HEK293T (cell line): ENCODE measurements around the gene ZBTB7B.
"Not testable (repeated sequence)": the region's sequence is repeated elsewhere in the genome, so short reads cannot be mapped to it uniquely, and the experiment has no call there.

ENCODE experiments used
- CTCF ChIA-PET: fragments of 350-600 bp; formaldehyde crosslinking; extraction: SDS; loops from one replicate; lab custom pipeline; 2021; ENCODE audit warnings: antibody characterized with exemption, inconsistent platforms; lab: Yijun Ruan, JAX
- POLR2A ChIA-PET: fragments of 350-600 bp; formaldehyde crosslinking; extraction: SDS; loops from one replicate; lab custom pipeline; 2020; ENCODE audit warnings: antibody characterized with exemption, inconsistent platforms; lab: Yijun Ruan, JAX
- DNase-seq: peaks from one replicate; pipeline ENCODE4 v3.0.0; 2012; ENCODE audit warnings: mixed read lengths; ENCODE audit errors: extremely low spot score
- ARNT ChIP-seq: fragments of 450-650 bp; IDR thresholded peaks from 2 replicates; pipeline ENCODE4 v1.6.1; 2017; ENCODE audit warnings: mild to moderate bottlenecking
- BHLHE40 ChIP-seq: fragments of 450-650 bp; IDR thresholded peaks from 2 replicates; pipeline ENCODE4 v1.6.1; 2016; ENCODE audit warnings: mild to moderate bottlenecking, moderate library complexity, borderline replicate concordance
- CTBP1 ChIP-seq: fragments of 450-650 bp; IDR thresholded peaks from 2 replicates; pipeline ENCODE4 v1.6.1; 2016; ENCODE audit warnings: borderline replicate concordance
- ELF4 ChIP-seq: fragments of 450-650 bp; IDR thresholded peaks from 2 replicates; pipeline ENCODE4 v1.6.1; 2017; ENCODE audit warnings: antibody characterized with exemption
- FOXA1 ChIP-seq: fragments of 450-650 bp; IDR thresholded peaks from 2 replicates; pipeline ENCODE4 v1.6.1; 2016; ENCODE audit warnings: mild to moderate bottlenecking
- FOXK2 ChIP-seq: fragments of 450-650 bp; IDR thresholded peaks from 2 replicates; pipeline ENCODE4 v1.6.1; 2016; ENCODE audit warnings: mild to moderate bottlenecking
- FOXM1 ChIP-seq: fragments of 450-650 bp; IDR thresholded peaks from 2 replicates; pipeline ENCODE4 v1.6.1; 2017; ENCODE audit warnings: mild to moderate bottlenecking, borderline replicate concordance
- HDGF ChIP-seq: fragments of 450-650 bp; IDR thresholded peaks from 2 replicates; pipeline ENCODE4 v1.6.1; 2017; ENCODE audit warnings: antibody characterized with exemption, borderline replicate concordance
- L3MBTL2 ChIP-seq: fragments of 450-650 bp; conservative IDR thresholded peaks from 2 replicates; pipeline ENCODE4 v1.6.1; 2016; ENCODE audit warnings: mild to moderate bottlenecking
- LEF1 ChIP-seq: fragments of 450-650 bp; IDR thresholded peaks from 2 replicates; pipeline ENCODE4 v1.6.1; 2017; ENCODE audit warnings: mild to moderate bottlenecking, borderline replicate concordance
- NFRKB ChIP-seq: fragments of 450-650 bp; IDR thresholded peaks from 2 replicates; pipeline ENCODE4 v1.6.1; 2016; ENCODE audit warnings: mild to moderate bottlenecking, moderate library complexity
- SP1 ChIP-seq: fragments of 450-650 bp; IDR thresholded peaks from 2 replicates; pipeline ENCODE4 v1.6.1; 2017
- SUZ12 ChIP-seq: fragments of 450-650 bp; IDR thresholded peaks from 2 replicates; pipeline ENCODE4 v1.6.1; 2016; ENCODE audit warnings: mild to moderate bottlenecking
- TARDBP ChIP-seq: fragments of 450-650 bp; IDR thresholded peaks from 2 replicates; pipeline ENCODE4 v1.6.1; 2016
- ZNF384 ChIP-seq: fragments of 450-650 bp; IDR thresholded peaks from 2 replicates; pipeline ENCODE4 v1.6.1; 2016
- TF ChIP-seq, protein P1 (sequence below): fragments of 450-650 bp; IDR thresholded peaks from 2 replicates; pipeline ENCODE4 v1.6.1; 2016

The ZBTB7B gene

DNA sequence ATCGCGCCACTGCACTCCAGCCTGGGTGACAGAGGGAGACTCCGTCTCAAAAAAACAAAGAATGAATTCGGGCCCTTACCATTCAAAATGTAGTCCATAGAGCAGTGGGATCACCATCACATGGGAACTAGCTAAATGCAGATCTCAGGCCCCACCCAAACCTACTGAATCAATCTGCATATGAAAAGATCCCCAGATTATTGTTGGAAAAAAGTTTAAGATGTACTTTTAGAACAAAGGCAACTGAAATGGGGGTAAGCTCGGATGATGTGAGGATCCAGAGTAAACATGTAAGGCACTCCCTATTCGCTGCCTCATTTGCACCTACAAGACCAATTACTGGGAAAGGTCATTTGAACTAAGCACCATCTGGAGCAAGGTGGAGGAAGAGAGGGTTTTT is 20.3 kb upstream of the ZBTB7B start:
- POLR2A ChIA-PET, result interaction anchor here (0.9 to 3.7 kb wide), 14 partner anchors 10 to 26 kb away, joined by 3 to 58 read pairs (median 5); partner anchors contain the start of genes CKS1B, LENEP, PBXIP1 and PYGO2
- TF ChIP-seq FOXM1, result no peak
- no peak for TF ChIP-seq SP1
- TF ChIP-seq, protein P1, sequence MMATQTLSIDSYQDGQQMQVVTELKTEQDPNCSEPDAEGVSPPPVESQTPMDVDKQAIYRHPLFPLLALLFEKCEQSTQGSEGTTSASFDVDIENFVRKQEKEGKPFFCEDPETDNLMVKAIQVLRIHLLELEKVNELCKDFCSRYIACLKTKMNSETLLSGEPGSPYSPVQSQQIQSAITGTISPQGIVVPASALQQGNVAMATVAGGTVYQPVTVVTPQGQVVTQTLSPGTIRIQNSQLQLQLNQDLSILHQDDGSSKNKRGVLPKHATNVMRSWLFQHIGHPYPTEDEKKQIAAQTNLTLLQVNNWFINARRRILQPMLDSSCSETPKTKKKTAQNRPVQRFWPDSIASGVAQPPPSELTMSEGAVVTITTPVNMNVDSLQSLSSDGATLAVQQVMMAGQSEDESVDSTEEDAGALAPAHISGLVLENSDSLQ, result no peak
- no peak for TF ChIP-seq FOXK2
- TF ChIP-seq ZNF384, result no peak
- no peak for DNase-seq
- CTCF ChIA-PET, result interaction anchor here (0.6 to 2.9 kb wide), 4 partner anchors 13 to 109 kb away, joined by 3 to 26 read pairs (median 10); partner anchors contain the start of gene LENEP

DNA sequence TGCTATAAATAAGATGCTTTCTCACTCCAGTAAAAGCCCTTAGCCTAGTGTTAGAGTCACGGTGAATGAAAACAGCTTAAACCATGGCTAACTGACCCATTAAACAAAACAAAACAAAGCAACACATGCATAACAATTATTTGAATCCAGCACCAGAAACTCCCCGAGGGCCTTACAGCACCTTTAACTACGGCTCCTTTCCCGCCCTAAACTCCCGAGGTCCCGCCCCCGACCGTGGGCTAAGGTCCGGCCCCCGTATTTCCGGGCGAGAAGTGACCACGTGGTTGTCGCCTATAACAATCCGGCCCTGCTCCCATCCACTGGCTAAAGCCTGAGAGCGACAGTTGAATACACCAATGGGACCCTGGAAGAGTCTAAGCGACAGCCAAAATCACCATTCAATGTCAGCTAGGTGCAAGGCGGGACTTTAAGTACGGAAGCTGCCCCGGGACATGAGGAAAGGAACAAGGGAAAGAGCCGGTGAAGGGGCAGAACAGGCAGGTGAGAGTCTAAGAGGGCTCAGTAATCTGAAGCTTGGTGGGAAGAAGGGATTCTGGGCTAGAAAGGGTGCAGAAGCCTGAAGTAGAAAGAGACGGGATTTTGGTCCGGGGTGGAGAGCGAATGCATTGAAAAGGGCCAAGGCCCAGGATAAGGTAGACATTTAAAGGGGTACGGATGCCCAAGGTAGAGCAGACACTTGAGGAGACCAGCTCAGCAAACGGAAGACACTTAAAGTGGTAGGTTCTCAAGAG is 19.5 kb upstream of the ZBTB7B start, which contains the start of gene FLAD1:
TSS of gene FLAD1 (plus strand) at position 448 of the 752 bp plus-strand sequence. CDS start 351 bp downstream, outside the sequence.
- ChIA-PET POLR2A (interaction anchor here (0.9 to 3.7 kb wide), 16 partner anchors 11 to 92 kb away, joined by 3 to 58 read pairs (median 4); partner anchors contain the start of genes ADAM15, CKS1B, LENEP and PBXIP1), CTCF (interaction anchor here (0.9 to 2.9 kb wide), 5 partner anchors 12 to 39 kb away, joined by 3 to 26 read pairs (median 7); partner anchors contain the start of gene LENEP)
- TF ChIP-seq FOXA1 (no peak), ELF4 (peak; percentile 98), FOXM1 (peak; percentile 65; the same call in 1 of the 2 replicates), L3MBTL2 (peak; percentile 98), TARDBP (no peak), CTBP1 (no peak)
- TF ChIP-seq, protein P1, result peak; percentile 100
- peak; percentile 99 for DNase-seq

DNA sequence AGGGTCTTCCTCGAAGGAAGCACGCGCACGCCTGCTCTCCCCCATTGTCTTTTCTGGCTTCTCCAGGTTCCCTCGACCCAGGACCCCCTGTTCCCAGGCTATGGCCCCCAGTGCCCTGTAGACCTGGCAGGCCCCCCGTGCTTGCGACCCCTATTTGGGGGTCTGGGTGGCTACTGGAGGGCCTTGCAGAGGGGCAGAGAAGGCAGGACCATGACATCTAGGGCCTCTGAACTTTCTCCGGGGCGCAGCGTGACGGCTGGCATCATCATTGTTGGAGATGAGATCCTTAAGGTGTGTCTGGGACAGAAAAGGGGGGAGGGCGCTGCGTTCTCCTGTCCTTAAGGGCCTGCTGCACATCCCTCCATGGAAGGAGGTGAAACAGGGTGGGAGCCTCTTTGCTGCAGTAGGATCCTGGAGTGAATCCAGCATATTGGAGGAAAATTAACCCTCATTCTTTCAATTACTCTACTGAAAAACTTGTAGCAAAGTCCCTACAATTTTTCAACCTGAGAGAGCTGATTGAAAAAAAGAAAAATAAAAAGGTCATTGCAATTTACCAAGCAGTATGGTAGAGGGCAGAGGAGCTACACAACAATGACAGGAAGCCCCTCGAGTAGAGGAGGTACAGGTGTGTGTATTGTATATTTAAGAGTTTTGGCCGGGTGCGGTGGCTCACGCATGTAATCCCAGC is 18.7 kb upstream of the ZBTB7B start:
- ChIA-PET POLR2A (interaction anchor here (0.9 to 3.7 kb wide), 14 partner anchors 10 to 92 kb away, joined by 3 to 58 read pairs (median 5); partner anchors contain the start of genes ADAM15, CKS1B, LENEP and PBXIP1), CTCF (interaction anchor here (0.9 to 2.9 kb wide), 3 partner anchors 11 to 34 kb away, joined by 3 to 26 read pairs (median 7); partner anchors contain the start of gene LENEP)
- DNase-seq, result no peak
- TF ChIP-seq SP1 (no peak), NFRKB (no peak), ARNT (no peak), FOXK2 (no peak), LEF1 (no peak), FOXA1 (no peak), HDGF (no peak), L3MBTL2 (no peak), ZNF384 (no peak), FOXM1 (no peak), ELF4 (no peak), CTBP1 (no peak), TARDBP (no peak), BHLHE40 (no peak), SUZ12 (no peak)
- TF ChIP-seq, protein P1, result no peak

DNA sequence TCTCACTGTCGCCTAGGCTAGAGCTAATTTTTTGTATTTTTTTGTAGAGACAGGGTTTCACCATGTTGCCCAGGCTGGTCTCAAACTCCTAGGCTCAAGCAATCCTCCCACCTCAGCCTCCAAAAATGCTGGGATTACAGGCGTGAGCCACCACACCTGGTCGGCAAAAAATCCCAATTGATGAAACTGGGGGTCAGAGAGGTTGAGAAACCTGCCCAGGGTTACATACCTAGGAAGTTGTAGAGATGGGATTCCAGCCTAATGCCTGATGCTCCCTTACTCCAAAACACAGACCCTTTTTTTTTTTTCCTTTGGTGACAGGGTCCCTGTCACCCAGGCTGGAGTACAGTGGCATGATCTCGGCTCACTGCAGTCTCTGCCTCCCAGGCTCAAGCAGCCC is 15.9 kb upstream of the ZBTB7B start:
- DNase-seq, CTCF ChIA-PET, POLR2A ChIA-PET: not testable (repeated sequence)

DNA sequence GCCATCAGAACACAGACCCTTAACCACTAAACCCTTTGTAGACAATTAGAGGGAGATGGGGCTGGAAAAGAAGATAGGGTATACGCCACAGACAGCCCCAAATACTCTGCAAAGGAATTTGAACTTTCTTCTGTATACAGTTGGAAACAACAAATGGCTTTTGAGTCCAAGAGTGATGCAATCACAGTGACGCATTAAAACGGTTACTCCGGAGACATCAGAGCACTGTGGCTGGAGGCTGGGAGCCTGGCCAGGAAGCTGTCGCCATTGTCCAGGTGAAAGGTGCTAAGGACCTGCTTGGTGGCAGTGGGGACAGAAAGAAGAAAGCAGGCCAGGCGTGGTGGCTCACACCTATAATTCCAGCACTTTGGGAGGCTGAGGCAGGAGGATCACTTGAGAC is 15.3 kb upstream of the ZBTB7B start:
- ChIA-PET POLR2A (interaction anchor here (1.1 to 1.9 kb wide), 2 partner anchors 12 to 30 kb away, joined by 3 to 5 read pairs; no protein-coding TSS in a partner anchor), CTCF (no interaction called here)

More for the DNA sequence above, 15.3 kb upstream of the ZBTB7B start:
- DNase-seq, result no peak
- TF ChIP-seq, protein P1, result no peak
- TF ChIP-seq TARDBP (no peak), FOXM1 (no peak), ARNT (no peak), BHLHE40 (no peak), HDGF (no peak), CTBP1 (no peak), L3MBTL2 (no peak), FOXK2 (no peak), NFRKB (no peak), LEF1 (no peak), ELF4 (no peak), SUZ12 (no peak), ZNF384 (no peak), SP1 (no peak), FOXA1 (no peak)
